Panc1 (cell line): Measurements from ENCODE around the gene SOCS2. TPM values are rescaled to one million over a fixed set of nuclear protein-coding genes. Genes with fewer than 3 reads are reported as not detected.

ENCODE experiments used
- ATAC-seq: fragments of 200-7000 bp; cut with Tn5 transposase; 2 replicates; pipeline ENCODE4 v1.9.1; 2020; ENCODE audit warnings: mild to moderate bottlenecking, moderate library complexity
- BruUV-seq: library from RNA; stranded (reverse); fragments of 400-500 nt; replicated peaks from 2 replicates; lab custom pipeline; 2021; lab: Mats Ljungman, UMichigan
- CTCF ChIA-PET: fragments of 300-600 bp; sonication (Branson Sonifier 250); formaldehyde crosslinking; loops from one replicate; lab custom pipeline; 2022; ENCODE audit warnings: antibody characterized with exemption; lab: Charles Lee
- POLR2A ChIA-PET: fragments of 300-600 bp; sonication (Branson Sonifier 250); formaldehyde crosslinking; loops from one replicate; lab custom pipeline; 2022; ENCODE audit warnings: antibody characterized with exemption; lab: Charles Lee
- DNase-seq: peaks from one replicate; pipeline ENCODE4 v3.0.0-alpha.2; 2010; ENCODE audit warnings: low read depth, low spot score
- H3K27ac ChIP-seq: 2 replicates; pipeline ENCODE4 v1.5.1; 2011; ENCODE audit warnings: mild to moderate bottlenecking, low read length, inconsistent platforms
- H3K27me3 ChIP-seq: fragments of 200-500 bp; sonication (Bioruptor generic); 2 replicates; pipeline ENCODE4 v1.6.0; 2014; ENCODE audit warnings: low read length, inconsistent platforms; ENCODE audit not compliant: control insufficient read depth, insufficient read depth
- H3K36me3 ChIP-seq: fragments of 200-500 bp; sonication (Bioruptor generic); 2 replicates; pipeline ENCODE4 v1.5.1; 2014; ENCODE audit warnings: inconsistent platforms, mild to moderate bottlenecking, low read length, moderate library complexity; ENCODE audit not compliant: control insufficient read depth, insufficient read depth
- H3K4me1 ChIP-seq: 2 replicates; pipeline ENCODE4 v1.5.1; 2011; ENCODE audit warnings: inconsistent platforms, mild to moderate bottlenecking, low read length, moderate library complexity; ENCODE audit not compliant: control insufficient read depth, insufficient read depth
- H3K4me3 ChIP-seq, 2 experiments: 2 replicates each; pipeline ENCODE4 v1.5.1; 2011 to 2012; ENCODE audit warnings: low read depth in 2 of 2, low read length in 2 of 2, mild to moderate bottlenecking in 2 of 2, inconsistent platforms in 1 of 2, moderate library complexity in 1 of 2
- H3K9me3 ChIP-seq: fragments of 200-500 bp; sonication (Bioruptor generic); 2 replicates; pipeline ENCODE4 v1.5.1; 2014; ENCODE audit warnings: low read depth, mild to moderate bottlenecking, inconsistent platforms, low read length, moderate library complexity; ENCODE audit not compliant: control insufficient read depth, insufficient read depth
- POLR2AphosphoS5 ChIP-seq: IDR thresholded peaks from 2 replicates; pipeline ENCODE4 v1.6.1; 2012; ENCODE audit warnings: mild to moderate bottlenecking, low read depth, low read length, moderate library complexity
- REST ChIP-seq, 2 experiments: IDR thresholded peaks; 2 replicates each; pipeline ENCODE4 v1.6.1; 2011 to 2012; ENCODE audit warnings: low read depth in 2 of 2, control low read depth in 1 of 2, low read length in 1 of 2, mild to moderate bottlenecking in 1 of 2, moderate library complexity in 1 of 2; ENCODE audit not compliant: insufficient read depth in 1 of 2
- SIN3A ChIP-seq: IDR thresholded peaks from 2 replicates; pipeline ENCODE4 v1.6.1; 2012; ENCODE audit warnings: low read depth, mild to moderate bottlenecking, low read length, moderate library complexity, borderline replicate concordance; ENCODE audit not compliant: insufficient read depth
- TCF7L2 ChIP-seq: IDR thresholded peaks from 2 replicates; pipeline ENCODE4 v1.6.1; 2011; ENCODE audit warnings: mild to moderate bottlenecking, low read depth, low read length, inconsistent platforms
- in situ Hi-C: cut with HindIII; loops from 2 replicates; pipeline ENCODE4 v1.10.0; 2016; ENCODE audit warnings: low sequenced_read_pairs, low pct_unique_long_range_greater_than_20kb
- intact Hi-C: fragments of 100-400 bp; cut with micrococcal nuclease; formaldehyde crosslinking; loops from one replicate; pipeline ENCODE4 v1.10.0; 2022; ENCODE audit not compliant: unreplicated experiment
- total RNA-seq: library from RNA; stranded (reverse); gene quantifications from one replicate; pipeline ENCODE4 v1.2.1, GENCODE V29; 2021; ENCODE audit not compliant: unreplicated experiment
- TF ChIP-seq, protein P1 (sequence below): fragments of 450-650 bp; IDR thresholded peaks from 2 replicates; pipeline ENCODE4 v1.5.1; 2017; ENCODE audit warnings: mild to moderate bottlenecking

Gene SOCS2
- total RNA-seq, 1 experiment from 2014 or later, result 33.8 TPM

DNA sequence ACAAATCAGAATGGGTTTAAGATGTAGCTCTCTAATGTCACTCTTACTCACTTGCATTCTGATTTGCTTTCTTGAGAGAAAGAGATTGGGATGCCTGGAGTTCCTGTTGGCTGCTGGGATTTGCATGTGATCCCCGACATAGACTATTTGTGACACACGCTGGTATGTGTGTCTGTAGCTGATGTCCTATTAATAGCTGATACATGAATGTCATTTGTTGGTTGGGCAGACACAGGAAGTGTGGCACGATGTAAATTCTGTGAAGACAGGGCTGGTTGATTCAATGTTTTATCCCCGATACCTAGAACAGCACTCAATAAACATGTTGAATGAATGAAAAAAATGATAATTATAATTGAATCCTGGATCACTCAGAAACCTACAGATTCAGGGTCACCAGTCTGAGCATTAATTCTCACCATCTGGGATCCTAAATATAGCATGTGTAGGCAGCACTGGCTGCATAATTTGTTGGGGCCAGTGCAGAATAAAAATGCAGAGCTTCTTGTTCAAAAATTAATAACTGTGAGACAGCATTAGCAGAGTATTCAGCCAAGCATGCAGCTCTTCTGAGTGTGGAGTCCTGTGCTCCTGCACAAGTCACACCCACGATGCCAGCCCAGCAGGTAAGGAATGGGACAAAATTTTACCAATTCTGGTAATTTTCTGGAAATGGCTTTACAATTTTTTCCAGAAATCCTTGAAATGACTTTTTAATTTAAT, 35.5 kb upstream of the SOCS2 start:
- ChIA-PET CTCF (no interaction called here), POLR2A (no interaction called here)
- Histone ChIP-seq H3K9me3 (no peaks in the 10 kb centered on the region), H3K4me3 (no peak overlapping the region), H3K4me1 (no peaks in the 10 kb centered on the region), H3K27me3 (no peaks in the 10 kb centered on the region), H3K27ac (no peak overlapping the region; the same call in 1 of the 2 replicates), H3K36me3 (no peaks in the 10 kb centered on the region)
- DNase-seq (no peak), ATAC-seq (no peak)
- BruUV-seq, result no TSS peak
- intact Hi-C loops (no loop called here), in situ Hi-C loops (no loop called here)
- TF ChIP-seq SIN3A, result no peak
- no peak for TF ChIP-seq POLR2AphosphoS5
- no peak for TF ChIP-seq REST (IDR thresholded peaks at IDR 0.05; ENCODE audit: insufficient read depth in 1 of 2, low read depth in 2 of 2, low read length in 1 of 2)
- TF ChIP-seq, protein P1, sequence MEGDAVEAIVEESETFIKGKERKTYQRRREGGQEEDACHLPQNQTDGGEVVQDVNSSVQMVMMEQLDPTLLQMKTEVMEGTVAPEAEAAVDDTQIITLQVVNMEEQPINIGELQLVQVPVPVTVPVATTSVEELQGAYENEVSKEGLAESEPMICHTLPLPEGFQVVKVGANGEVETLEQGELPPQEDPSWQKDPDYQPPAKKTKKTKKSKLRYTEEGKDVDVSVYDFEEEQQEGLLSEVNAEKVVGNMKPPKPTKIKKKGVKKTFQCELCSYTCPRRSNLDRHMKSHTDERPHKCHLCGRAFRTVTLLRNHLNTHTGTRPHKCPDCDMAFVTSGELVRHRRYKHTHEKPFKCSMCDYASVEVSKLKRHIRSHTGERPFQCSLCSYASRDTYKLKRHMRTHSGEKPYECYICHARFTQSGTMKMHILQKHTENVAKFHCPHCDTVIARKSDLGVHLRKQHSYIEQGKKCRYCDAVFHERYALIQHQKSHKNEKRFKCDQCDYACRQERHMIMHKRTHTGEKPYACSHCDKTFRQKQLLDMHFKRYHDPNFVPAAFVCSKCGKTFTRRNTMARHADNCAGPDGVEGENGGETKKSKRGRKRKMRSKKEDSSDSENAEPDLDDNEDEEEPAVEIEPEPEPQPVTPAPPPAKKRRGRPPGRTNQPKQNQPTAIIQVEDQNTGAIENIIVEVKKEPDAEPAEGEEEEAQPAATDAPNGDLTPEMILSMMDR, result no peak
- no peak for TF ChIP-seq TCF7L2

GRCh38 chr12:93537769-93538168, 34.7 kb upstream of the SOCS2 start:
- in situ Hi-C loops (no loop called here), intact Hi-C loops (no loop called here)
- no peaks in the 10 kb centered on the region for H3K27me3 ChIP-seq
- DNase-seq (no peak), ATAC-seq (no peak)
- H3K36me3 ChIP-seq, result no peaks in the 10 kb centered on the region
- TF ChIP-seq, protein P1, result peak; percentile 26
- no peak for TF ChIP-seq SIN3A
- H3K9me3 ChIP-seq, result no peaks in the 10 kb centered on the region
- ChIA-PET CTCF (no interaction called here), POLR2A (no interaction called here)
- no peaks in the 10 kb centered on the region for H3K4me1 ChIP-seq
- no peak overlapping the region for H3K4me3 ChIP-seq
- BruUV-seq, result no TSS peak
- H3K27ac ChIP-seq, result no peak overlapping the region
